ENCODE measurements around the gene LRRK1.

DNA sequence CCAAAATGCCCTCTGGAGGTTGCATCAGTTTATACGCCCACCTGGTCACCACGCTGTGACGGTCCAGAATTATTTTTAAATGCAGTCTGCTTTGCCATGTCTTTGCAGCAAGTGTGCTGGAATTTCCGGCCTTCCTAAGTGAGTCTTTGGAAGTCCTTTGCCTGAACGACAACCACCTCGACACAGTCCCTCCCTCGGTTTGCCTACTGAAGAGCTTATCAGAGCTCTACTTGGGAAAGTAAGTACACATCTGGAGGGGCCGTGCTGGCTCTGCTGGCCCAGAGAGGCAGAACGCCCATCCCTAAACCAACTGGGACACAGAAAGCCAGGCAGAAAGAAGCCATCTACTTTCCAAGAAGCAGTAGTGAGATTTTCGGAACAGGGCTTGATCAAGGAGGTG is 101.8 kb downstream of the LRRK1 start:
- TF ChIP-seq, protein P1, sequence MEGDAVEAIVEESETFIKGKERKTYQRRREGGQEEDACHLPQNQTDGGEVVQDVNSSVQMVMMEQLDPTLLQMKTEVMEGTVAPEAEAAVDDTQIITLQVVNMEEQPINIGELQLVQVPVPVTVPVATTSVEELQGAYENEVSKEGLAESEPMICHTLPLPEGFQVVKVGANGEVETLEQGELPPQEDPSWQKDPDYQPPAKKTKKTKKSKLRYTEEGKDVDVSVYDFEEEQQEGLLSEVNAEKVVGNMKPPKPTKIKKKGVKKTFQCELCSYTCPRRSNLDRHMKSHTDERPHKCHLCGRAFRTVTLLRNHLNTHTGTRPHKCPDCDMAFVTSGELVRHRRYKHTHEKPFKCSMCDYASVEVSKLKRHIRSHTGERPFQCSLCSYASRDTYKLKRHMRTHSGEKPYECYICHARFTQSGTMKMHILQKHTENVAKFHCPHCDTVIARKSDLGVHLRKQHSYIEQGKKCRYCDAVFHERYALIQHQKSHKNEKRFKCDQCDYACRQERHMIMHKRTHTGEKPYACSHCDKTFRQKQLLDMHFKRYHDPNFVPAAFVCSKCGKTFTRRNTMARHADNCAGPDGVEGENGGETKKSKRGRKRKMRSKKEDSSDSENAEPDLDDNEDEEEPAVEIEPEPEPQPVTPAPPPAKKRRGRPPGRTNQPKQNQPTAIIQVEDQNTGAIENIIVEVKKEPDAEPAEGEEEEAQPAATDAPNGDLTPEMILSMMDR (IDR thresholded peaks at IDR 0.05) = no peak
- TF ChIP-seq EP300 (IDR thresholded peaks at IDR 0.05) (no peak), POLR2A (IDR thresholded peaks at IDR 0.05) (no peak)

All from gastroesophageal sphincter (tissue), 3 donors.